Activated CD4-positive, alpha-beta T cell treated with anti-CD3 and anti-CD28 coated beads for 1 hour (primary cell): Measurements from ENCODE around the gene E2F3.

ENCODE experiments used
- DNase-seq: peaks from one replicate; pipeline ENCODE4 v3.0.0-alpha.2; 2020

Gene E2F3

GRCh38 chr6:20538131-20538662 lies 136.5 kb downstream of the E2F3 start:
- no peak for DNase-seq

- no peak for DNase-seq
These were observed 137.2 kb downstream of the E2F3 start for GRCh38 chr6:20538907-20539306.

- no peak for DNase-seq
These were observed 137.7 kb downstream of the E2F3 start for GRCh38 chr6:20539387-20539786.

- no peak for DNase-seq
These were observed 139.0 kb downstream of the E2F3 start for GRCh38 chr6:20540683-20541082.

GRCh38 chr6:20541382-20541781 lies 139.7 kb downstream of the E2F3 start:
- DNase-seq, result no peak

GRCh38 chr6:20542927-20543602 lies 141.4 kb downstream of the E2F3 start:
- no peak for DNase-seq
